NCI-H69 (cell line): ENCODE measurements around the gene XAGE3.
"Not testable (repeated sequence)": the region's sequence is repeated elsewhere in the genome, so short reads cannot be mapped to it uniquely, and the experiment has no call there.

Experiments
- DNase-seq: peaks from one replicate; lab custom pipeline; 2025; lab: John Stamatoyannopoulos, UW

XAGE3 gene

GRCh38 chrX:52867610-52868348 is at the start of gene XAGE3:
Gene XAGE3 (minus strand): TSS chrX:52868083. CDS start chrX:52867133, 950 bp downstream.
- DNase-seq, result no peak

- not testable (repeated sequence) for DNase-seq
Observed at GRCh38 chrX:52914704-52915103, 46.8 kb upstream of the XAGE3 start.

GRCh38 chrX:52913681-52914080 is 45.8 kb upstream of the XAGE3 start:
- DNase-seq, result not testable (repeated sequence)

- DNase-seq, result not testable (repeated sequence)
Observed at GRCh38 chrX:52909313-52909969, 41.6 kb upstream of the XAGE3 start.

- not testable (repeated sequence) for DNase-seq
Observed at GRCh38 chrX:52907900-52908299, 40.0 kb upstream of the XAGE3 start.

- not testable (repeated sequence) for DNase-seq
Observed at GRCh38 chrX:52907137-52907536, 39.3 kb upstream of the XAGE3 start.

- not testable (repeated sequence) for DNase-seq
Observed at GRCh38 chrX:52906072-52906471, 38.2 kb upstream of the XAGE3 start.

GRCh38 chrX:52905531-52905930 is 37.6 kb upstream of the XAGE3 start:
- DNase-seq, result not testable (repeated sequence)

GRCh38 chrX:52896855-52897709 is 29.2 kb upstream of the XAGE3 start, which contains the start of gene FAM156B:
Gene FAM156B (plus strand): TSS chrX:52897330. CDS start chrX:52907226, 9,896 bp downstream.
- DNase-seq, result not testable (repeated sequence)

GRCh38 chrX:52896438-52896837 is 28.6 kb upstream of the XAGE3 start:
- not testable (repeated sequence) for DNase-seq

- DNase-seq, result not testable (repeated sequence)
Observed at GRCh38 chrX:52888090-52888489, 20.2 kb upstream of the XAGE3 start.

GRCh38 chrX:52887459-52887858 is 19.6 kb upstream of the XAGE3 start:
- not testable (repeated sequence) for DNase-seq

- not testable (repeated sequence) for DNase-seq
Observed at GRCh38 chrX:52876386-52876785, 8.5 kb upstream of the XAGE3 start.

- not testable (repeated sequence) for DNase-seq
Observed at GRCh38 chrX:52875436-52875835, 7.6 kb upstream of the XAGE3 start.

- DNase-seq, result no peak
Observed at GRCh38 chrX:52874661-52875060, 6.8 kb upstream of the XAGE3 start.

- DNase-seq, result not testable (repeated sequence)
Observed at GRCh38 chrX:52873825-52874224, 5.9 kb upstream of the XAGE3 start.

- DNase-seq, result no peak
Observed at GRCh38 chrX:52870046-52870445, 2.2 kb upstream of the XAGE3 start.

GRCh38 chrX:52865343-52865998 is 2.4 kb downstream of the XAGE3 start:
- no peak for DNase-seq

GRCh38 chrX:52856991-52857525 is 10.8 kb downstream of the XAGE3 start:
- DNase-seq, result not testable (repeated sequence)

GRCh38 chrX:52852110-52852860 is 15.6 kb downstream of the XAGE3 start:
- no peak for DNase-seq

GRCh38 chrX:52843619-52844018 is 24.3 kb downstream of the XAGE3 start:
- not testable (repeated sequence) for DNase-seq
